Left ventricle myocardium inferior (tissue), 1 donor: ENCODE results near the gene TMEM95. TPM values are rescaled to one million over a fixed set of nuclear protein-coding genes. Genes with fewer than 3 reads are reported as not detected.
A peak's percentile ranks its signal among the peaks of the same experiment; 100 is the strongest.

Source experiments
- DNase-seq: peaks from one replicate; pipeline ENCODE4 v3.0.0-alpha.2; 2020
- H3K27ac ChIP-seq: fragments of 200-600 bp; replicated peaks from 2 replicates; pipeline ENCODE4 v1.8.0; 2021
- H3K27me3 ChIP-seq: fragments of 200-600 bp; 2 replicates; pipeline ENCODE4 v1.8.0; 2021; ENCODE audit warnings: low read depth
- H3K36me3 ChIP-seq: fragments of 200-600 bp; 2 replicates; pipeline ENCODE4 v1.8.0; 2021
- H3K4me1 ChIP-seq: fragments of 200-600 bp; 2 replicates; pipeline ENCODE4 v1.8.0; 2021
- H3K4me3 ChIP-seq: fragments of 200-600 bp; 2 replicates; pipeline ENCODE4 v1.8.0; 2021; ENCODE audit warnings: mild to moderate bottlenecking, moderate library complexity
- H3K9me3 ChIP-seq: fragments of 200-600 bp; replicated peaks from 2 replicates; pipeline ENCODE4 v1.8.0; 2021
- CTCF ChIP-seq: fragments of 200-600 bp; IDR thresholded peaks from 2 replicates; pipeline ENCODE4 v1.8.0; 2021; ENCODE audit warnings: antibody characterized with exemption, mild to moderate bottlenecking, borderline replicate concordance
- intact Hi-C: fragments of 100-400 bp; cut with micrococcal nuclease; formaldehyde crosslinking; loops from one replicate; pipeline ENCODE4 v1.11.0; 2022
- total RNA-seq: library from RNA; stranded (reverse); fragmentation: NEBNext Ultra II Directional; extraction: Animal tissue kit (Norgen Biotek cat#: 25700); gene quantifications from one replicate; pipeline ENCODE4 v1.2.1, GENCODE V29; 2021
- donor health status: DM: no; HTN: yes; CAD: no; lungs with severe emphysema.

The TMEM95 gene
- total RNA-seq, 1 donor from 2014 or later, result not detected

GRCh38 chr17:7403727-7403976 lies 48.7 kb downstream of the TMEM95 start:
- no peak for DNase-seq
- Histone ChIP-seq H3K27me3 (no peaks in the 10 kb centered on the region), H3K4me1 (peaks cover 32% of the 10 kb centered on the region), H3K36me3 (no peaks in the 10 kb centered on the region), H3K9me3 (no peaks in the 10 kb centered on the region), H3K27ac (peak overlapping the region; percentile 96), H3K4me3 (peak overlapping the region; percentile 78)
- intact Hi-C loops, result no loop called here
- TF ChIP-seq CTCF, result no peak

GRCh38 chr17:7403977-7404736 lies 49.2 kb downstream of the TMEM95 start, which contains the start of gene TMEM256:
TMEM256 (minus strand) TSS chr17:7404097; CDS start chr17:7404084, 13 bp downstream.
- no peaks in the 10 kb centered on the region for H3K36me3 ChIP-seq
- intact Hi-C loops, result no loop called here
- DNase-seq, result peak; percentile 99
- no peaks in the 10 kb centered on the region for H3K9me3 ChIP-seq
- TF ChIP-seq CTCF, result no peak
- H3K4me1 ChIP-seq, result peaks cover 32% of the 10 kb centered on the region
- H3K27me3 ChIP-seq, result no peaks in the 10 kb centered on the region
- H3K4me3 ChIP-seq, result peak within 1 kb of the TSS; percentile 78
- H3K27ac ChIP-seq, result peak within 1 kb of the TSS; percentile 96

GRCh38 chr17:7404737-7405349 lies 49.9 kb downstream of the TMEM95 start:
- no peak for TF ChIP-seq CTCF
- Histone ChIP-seq H3K4me1 (peaks cover 32% of the 10 kb centered on the region), H3K27ac (peak overlapping the region; percentile 96), H3K4me3 (peak overlapping the region; percentile 78), H3K9me3 (no peaks in the 10 kb centered on the region), H3K36me3 (no peaks in the 10 kb centered on the region), H3K27me3 (no peaks in the 10 kb centered on the region)
- intact Hi-C loops, result no loop called here
- peak; percentile 64 for DNase-seq

- DNase-seq, result no peak
- no peak for TF ChIP-seq CTCF
- H3K4me1 ChIP-seq, result peaks cover 32% of the 10 kb centered on the region
- H3K27ac ChIP-seq, result peak overlapping the region; percentile 96
- no peaks in the 10 kb centered on the region for H3K9me3 ChIP-seq
- H3K27me3 ChIP-seq, result no peaks in the 10 kb centered on the region
- H3K4me3 ChIP-seq, result peak overlapping the region; percentile 78
- H3K36me3 ChIP-seq, result no peaks in the 10 kb centered on the region
- intact Hi-C loops, result no loop called here
These were observed 50.6 kb downstream of the TMEM95 start for GRCh38 chr17:7405350-7406234.

- TF ChIP-seq CTCF, result no peak
- H3K9me3 ChIP-seq, result no peaks in the 10 kb centered on the region
- H3K36me3 ChIP-seq, result no peaks in the 10 kb centered on the region
- H3K4me3 ChIP-seq, result peak overlapping the region; percentile 78
- H3K27me3 ChIP-seq, result no peaks in the 10 kb centered on the region
- DNase-seq, result no peak
- H3K4me1 ChIP-seq, result peaks cover 32% of the 10 kb centered on the region
- peak overlapping the region; percentile 96 for H3K27ac ChIP-seq
- intact Hi-C loops, result no loop called here
These were observed 51.4 kb downstream of the TMEM95 start for GRCh38 chr17:7406235-7406825.

Other genes starting within 250 kb of the TMEM95 start
- 0.22 TPM for gene ASGR2, start 240.3 kb upstream of the TMEM95 start, total RNA-seq
- 0.14 TPM for gene ASGR1, start 175.8 kb upstream of the TMEM95 start, total RNA-seq
- 14.0 TPM for gene DLG4, start 135.3 kb upstream of the TMEM95 start, total RNA-seq
- 1,845 TPM for gene ACADVL, start 135.2 kb upstream of the TMEM95 start, total RNA-seq
- gene DVL2, start 120.6 kb upstream of the TMEM95 start, total RNA-seq, result 19.8 TPM
- 22.0 TPM for gene PHF23, start 115.7 kb upstream of the TMEM95 start, total RNA-seq
- 394 TPM for gene GABARAP, start 112.7 kb upstream of the TMEM95 start, total RNA-seq
- 105 TPM for gene CTDNEP1, start 103.4 kb upstream of the TMEM95 start, total RNA-seq
- 62.5 TPM for gene ELP5, start 102.9 kb upstream of the TMEM95 start, total RNA-seq
- gene CLDN7, start 92.7 kb upstream of the TMEM95 start, total RNA-seq, result 1.6 TPM
- gene SLC2A4, start 73.4 kb upstream of the TMEM95 start, total RNA-seq, result 146 TPM
- gene YBX2, start 60.5 kb upstream of the TMEM95 start, total RNA-seq, result 0.77 TPM
- 250 TPM for gene EIF5A, start 47.5 kb upstream of the TMEM95 start, total RNA-seq
- gene GPS2, start 39.8 kb upstream of the TMEM95 start, total RNA-seq, result 66.1 TPM
- gene NEURL4, start 25.8 kb upstream of the TMEM95 start, total RNA-seq, result 31.9 TPM
- gene ACAP1, start 18.6 kb upstream of the TMEM95 start, total RNA-seq, result 13.4 TPM
- 3.9 TPM for gene KCTD11, start 3.0 kb upstream of the TMEM95 start, total RNA-seq
- gene TNK1, start 25.9 kb downstream of the TMEM95 start, total RNA-seq, result 1.8 TPM
- 20.1 TPM for gene PLSCR3, start 39.4 kb downstream of the TMEM95 start, total RNA-seq
- gene TMEM256, start 48.9 kb downstream of the TMEM95 start, total RNA-seq, result 67.8 TPM
- 9.3 TPM for gene NLGN2, start 52.7 kb downstream of the TMEM95 start, total RNA-seq
- gene SPEM1, start 65.2 kb downstream of the TMEM95 start, total RNA-seq, result not detected
- gene SPEM2, start 70.5 kb downstream of the TMEM95 start, total RNA-seq, result not detected
- not detected for gene SPEM3, start 73.7 kb downstream of the TMEM95 start, total RNA-seq
- 2.7 TPM for gene TMEM102, start 80.3 kb downstream of the TMEM95 start, total RNA-seq
- gene FGF11, start 84.4 kb downstream of the TMEM95 start, total RNA-seq, result 6.5 TPM
- gene CHRNB1, start 89.9 kb downstream of the TMEM95 start, total RNA-seq, result 8.7 TPM
- 63.4 TPM for gene ZBTB4, start 124.5 kb downstream of the TMEM95 start, total RNA-seq
- gene SLC35G6, start 126.3 kb downstream of the TMEM95 start, total RNA-seq, result not detected
- 38.7 TPM for gene POLR2A, start 129.2 kb downstream of the TMEM95 start, total RNA-seq
- 29.9 TPM for gene TNFSF12, start 193.9 kb downstream of the TMEM95 start, total RNA-seq
- gene TNFSF13, start 203.6 kb downstream of the TMEM95 start, total RNA-seq, result 6.3 TPM
- 29.5 TPM for gene SENP3, start 206.8 kb downstream of the TMEM95 start, total RNA-seq
- 25.5 TPM for gene CD68, start 224.5 kb downstream of the TMEM95 start, total RNA-seq
- 24.9 TPM for gene MPDU1, start 228.7 kb downstream of the TMEM95 start, total RNA-seq
- gene SOX15, start 234.9 kb downstream of the TMEM95 start, total RNA-seq, result 1.9 TPM